Activated naive CD4-positive, alpha-beta T cell (primary cell): ENCODE results near the gene DEK.
"Not testable (repeated sequence)": the region's sequence is repeated elsewhere in the genome, so short reads cannot be mapped to it uniquely, and the experiment has no call there.

Experiments
- DNase-seq, 4 experiments: peaks; one replicate each; lab custom pipeline; 2025; lab: John Stamatoyannopoulos, UW

Gene DEK

GRCh38 chr6:18237167-18237566, 27.2 kb downstream of the DEK start:
- no peak for DNase-seq

- DNase-seq: no peak
Observed at GRCh38 chr6:18235524-18235923, 28.8 kb downstream of the DEK start.

GRCh38 chr6:18234564-18234963, 29.8 kb downstream of the DEK start:
- DNase-seq: no peak

GRCh38 chr6:18233770-18234169, 30.6 kb downstream of the DEK start:
- DNase-seq: not testable (repeated sequence)

- not testable (repeated sequence) for DNase-seq
Observed at GRCh38 chr6:18231856-18232255, 32.5 kb downstream of the DEK start.

- DNase-seq: not testable (repeated sequence)
Observed at GRCh38 chr6:18228590-18228989, 35.7 kb downstream of the DEK start.

- DNase-seq: not testable (repeated sequence)
Observed at GRCh38 chr6:18227166-18227565, 37.2 kb downstream of the DEK start.

GRCh38 chr6:18226451-18227105, 37.8 kb downstream of the DEK start:
- DNase-seq: not testable (repeated sequence)

- no peak for DNase-seq
Observed at GRCh38 chr6:18221288-18221615, 43.1 kb downstream of the DEK start.

- no peak for DNase-seq
Observed at GRCh38 chr6:18219591-18219990, 44.7 kb downstream of the DEK start.

- no peak for DNase-seq
Observed at GRCh38 chr6:18218233-18218632, 46.1 kb downstream of the DEK start.

- no peak for DNase-seq
Observed at GRCh38 chr6:18216411-18216810, 47.9 kb downstream of the DEK start.

GRCh38 chr6:18215436-18215835, 48.9 kb downstream of the DEK start:
- no peak for DNase-seq

- no peak for DNase-seq
Observed at GRCh38 chr6:18214003-18214402, 50.3 kb downstream of the DEK start.

- DNase-seq: no peak
Observed at GRCh38 chr6:18213439-18213838, 50.9 kb downstream of the DEK start.

GRCh38 chr6:18212231-18212630, 52.1 kb downstream of the DEK start:
- no peak for DNase-seq

GRCh38 chr6:18211338-18211737, 53.0 kb downstream of the DEK start:
- DNase-seq: no peak

GRCh38 chr6:18210707-18211106, 53.6 kb downstream of the DEK start:
- no peak for DNase-seq

- no peak for DNase-seq
Observed at GRCh38 chr6:18209539-18210197, 54.7 kb downstream of the DEK start.

- not testable (repeated sequence) for DNase-seq
Observed at GRCh38 chr6:18208778-18209177, 55.6 kb downstream of the DEK start.

- no peak for DNase-seq
Observed at GRCh38 chr6:18207949-18208348, 56.4 kb downstream of the DEK start.

- no peak for DNase-seq
Observed at GRCh38 chr6:18207438-18207837, 56.9 kb downstream of the DEK start.

- DNase-seq: no peak
Observed at GRCh38 chr6:18206591-18206990, 57.7 kb downstream of the DEK start.

GRCh38 chr6:18204691-18205090, 59.6 kb downstream of the DEK start:
- DNase-seq: no peak
